Activated CD8-positive, alpha-beta memory T cell treated with anti-CD3 and anti-CD28 coated beads, Interleukin-2, amount 50 U/mL, for 24 hours (primary cell): Measurements from ENCODE around the gene PRKACA.

Experiments
- DNase-seq: peaks from one replicate; pipeline ENCODE4 v3.0.0-alpha.2; 2020; ENCODE audit errors: extremely low read depth

PRKACA gene

DNA sequence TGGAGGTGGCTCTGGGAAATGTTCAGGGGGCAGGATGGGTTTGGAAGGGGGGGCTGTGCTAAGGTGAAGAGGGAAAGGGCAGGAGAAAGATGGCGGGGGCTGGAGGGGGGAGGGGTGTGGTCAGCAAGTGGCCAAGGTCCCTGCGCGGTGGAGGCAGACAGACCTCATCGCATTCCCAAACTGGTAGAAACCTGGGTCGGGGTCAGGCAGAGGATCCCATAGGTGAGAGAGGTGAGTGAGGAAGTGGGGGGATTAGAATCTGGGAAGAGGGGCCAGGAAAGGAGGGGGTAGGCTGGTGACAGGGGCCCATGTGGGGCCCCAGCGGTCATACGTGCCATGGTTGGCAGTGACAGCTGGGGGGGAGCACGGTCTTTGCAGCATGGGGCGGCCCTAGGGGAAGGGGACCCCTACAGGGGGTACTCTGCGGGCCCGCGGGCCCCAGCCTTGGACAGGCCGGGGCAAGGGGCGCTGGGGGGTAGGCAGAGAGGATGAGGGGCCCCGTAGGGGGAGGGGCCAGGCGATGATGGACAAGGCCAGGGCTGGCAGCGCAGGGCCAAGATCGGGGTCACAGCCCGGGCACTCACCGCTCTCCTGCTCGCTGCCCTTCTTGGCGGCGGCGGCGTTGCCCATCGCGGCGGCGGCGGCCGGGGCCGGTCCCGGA, 514 bp downstream of the PRKACA start:
- no peak for DNase-seq

DNA sequence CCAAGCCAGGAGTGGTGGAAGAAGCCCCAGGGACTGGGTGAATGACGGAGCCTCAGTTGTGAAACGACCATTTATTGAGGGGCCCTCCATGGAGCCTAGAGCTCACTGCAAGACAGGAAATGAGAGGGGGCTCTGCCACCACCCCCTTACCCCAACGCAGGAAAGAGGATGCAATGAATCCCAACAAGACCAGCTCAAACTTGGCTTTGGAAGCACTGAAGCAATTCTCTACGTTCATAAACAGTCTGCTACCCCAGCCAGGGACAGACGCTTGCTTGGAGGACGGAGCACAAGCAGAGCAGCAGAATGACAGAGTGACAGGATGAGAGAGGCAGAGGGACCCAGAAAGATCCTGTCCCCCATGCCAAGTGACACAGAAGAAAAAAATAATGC, 1.0 kb downstream of the PRKACA start:
- DNase-seq = no peak

GRCh38 chr19:14115756-14116155, 1.8 kb downstream of the PRKACA start:
- no peak for DNase-seq

GRCh38 chr19:14114854-14115253, 2.7 kb downstream of the PRKACA start:
- DNase-seq = no peak

GRCh38 chr19:14114439-14114838, 3.1 kb downstream of the PRKACA start:
- no peak for DNase-seq

DNA sequence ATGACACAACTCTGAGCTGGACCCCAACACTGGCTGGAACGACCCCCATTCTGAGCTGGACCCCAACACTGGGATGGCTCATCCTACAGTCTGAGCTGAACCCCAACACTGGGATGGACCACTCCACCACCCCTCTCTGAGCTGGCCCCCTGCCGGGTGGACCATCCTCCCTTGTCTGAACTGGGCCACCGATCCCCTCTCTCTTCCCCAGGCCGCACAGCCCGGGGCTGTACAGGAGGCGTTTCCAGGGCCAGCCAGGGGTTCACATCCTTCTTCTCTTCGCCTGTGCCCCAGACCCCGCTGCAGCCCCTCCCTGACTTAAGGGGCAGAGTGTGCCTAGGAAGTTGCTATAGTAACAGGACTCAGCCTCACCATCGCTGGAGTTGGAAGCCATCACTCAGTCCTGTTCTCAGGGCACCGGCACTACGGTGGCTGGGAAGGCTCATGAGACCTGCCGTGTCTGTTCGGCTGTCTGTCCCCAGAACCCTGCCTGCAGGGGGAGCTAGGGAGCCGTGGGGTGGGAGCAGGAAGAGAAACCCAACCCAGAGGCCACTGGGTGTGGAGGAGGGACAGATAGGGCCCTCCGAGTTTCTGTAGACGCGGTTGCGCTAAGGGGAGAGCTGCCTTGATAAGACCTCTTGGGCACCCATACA, 3.7 kb downstream of the PRKACA start:
- no peak for DNase-seq

GRCh38 chr19:14112809-14113385, 4.7 kb downstream of the PRKACA start:
- DNase-seq = no peak

DNA sequence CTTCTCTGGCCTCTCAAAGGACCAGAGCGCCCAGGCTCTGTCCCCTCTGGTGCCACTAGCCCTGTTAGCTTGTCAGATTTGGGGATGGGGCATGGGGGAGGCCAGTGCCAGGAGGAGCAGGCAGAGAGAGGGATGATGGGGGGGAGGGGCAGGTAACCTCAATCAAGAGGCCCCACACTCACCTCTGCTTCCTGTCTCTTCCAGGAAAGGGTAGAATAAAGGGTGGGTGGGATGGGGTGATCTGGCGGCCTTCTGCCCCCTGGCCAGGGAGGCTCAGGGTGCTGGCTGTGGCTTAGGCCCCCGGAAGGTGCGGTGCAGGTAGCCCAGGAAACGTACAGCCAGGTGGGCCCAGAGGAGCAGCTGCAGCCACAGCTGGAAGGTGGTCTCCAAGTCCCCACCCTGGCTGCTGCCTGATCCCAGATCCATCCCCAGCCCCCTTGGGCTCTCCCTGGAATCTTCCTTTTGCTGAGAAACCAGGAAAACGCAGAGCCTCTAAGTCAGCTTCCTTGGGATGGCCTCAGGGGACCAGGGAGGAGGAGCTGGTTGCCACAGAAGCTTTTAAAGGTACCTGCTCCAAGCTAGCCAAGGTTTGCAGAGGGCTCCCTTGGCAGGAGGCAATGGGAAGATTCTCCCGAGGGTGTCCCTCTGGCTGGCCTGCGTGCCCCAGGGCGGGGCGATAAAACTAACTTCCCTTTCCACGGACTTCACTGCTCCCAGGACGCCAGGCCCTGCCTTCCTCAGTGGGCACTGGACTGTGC, 5.3 kb downstream of the PRKACA start:
- no peak for DNase-seq

- DNase-seq = no peak
These were observed 6.1 kb downstream of the PRKACA start for GRCh38 chr19:14111486-14111885.

GRCh38 chr19:14110650-14111049, 6.9 kb downstream of the PRKACA start:
- DNase-seq = no peak

DNA sequence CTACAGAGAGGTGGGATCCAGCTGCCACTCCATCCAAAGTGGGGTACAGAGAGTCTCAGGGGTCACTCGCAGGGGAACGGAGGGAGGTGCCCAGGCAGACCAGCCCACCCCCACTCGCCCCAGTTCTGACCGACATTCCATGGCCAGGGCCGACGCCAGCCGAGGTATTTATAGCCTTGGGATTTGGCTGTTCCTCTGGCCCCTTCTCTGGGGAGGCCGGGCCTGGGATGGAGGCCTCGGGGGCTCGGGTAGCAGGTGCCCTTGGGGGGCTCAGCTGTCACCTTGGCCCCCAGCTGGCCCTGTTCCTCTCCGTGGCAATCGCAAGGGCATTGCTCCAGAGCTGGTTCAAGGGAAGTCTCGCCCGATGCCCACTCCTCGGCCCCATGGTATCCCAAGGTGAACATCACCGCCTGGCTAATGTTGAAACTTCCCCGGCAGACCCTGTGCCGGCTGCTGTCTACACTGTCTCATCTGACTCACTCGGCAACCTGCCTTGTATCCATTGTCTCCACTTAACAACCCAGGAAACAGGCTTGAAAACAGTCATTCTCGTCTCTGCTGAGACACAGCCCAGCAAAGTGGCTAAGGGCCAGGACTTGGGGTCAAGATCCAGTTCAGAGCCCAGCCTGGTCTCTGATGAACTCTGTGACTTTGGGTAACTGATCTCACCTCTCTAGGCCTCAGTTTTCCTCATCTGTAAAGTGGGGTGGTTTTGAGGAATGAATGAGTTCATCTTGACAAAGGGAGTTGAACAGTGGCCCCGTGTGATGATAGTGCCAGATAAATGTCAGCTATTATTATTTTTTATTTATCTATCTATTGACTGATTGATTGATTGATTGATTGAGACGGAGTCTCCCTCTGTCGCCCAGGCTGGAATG, 9.7 kb downstream of the PRKACA start:
- no peak for DNase-seq

DNA sequence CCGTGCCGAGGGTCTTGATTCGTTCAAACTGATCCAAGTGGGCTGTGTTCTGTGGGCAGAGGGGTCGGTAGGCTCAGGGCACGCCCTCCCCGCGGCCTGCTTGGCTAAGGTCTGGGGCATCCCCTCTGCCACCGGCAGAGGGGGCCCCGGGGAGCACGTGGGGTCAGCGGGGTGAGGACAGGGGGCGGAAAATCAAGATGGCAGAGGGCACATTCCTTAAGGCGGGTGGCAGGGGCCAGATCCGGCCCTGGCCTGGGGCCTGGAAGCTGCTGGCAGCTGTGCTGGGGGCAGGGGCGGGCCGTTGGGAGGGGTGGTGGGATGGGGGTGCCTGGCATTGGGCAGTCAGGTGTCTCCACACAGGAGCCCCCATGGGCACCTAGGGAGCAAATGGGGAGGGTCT, 10.7 kb downstream of the PRKACA start:
- DNase-seq = no peak

DNA sequence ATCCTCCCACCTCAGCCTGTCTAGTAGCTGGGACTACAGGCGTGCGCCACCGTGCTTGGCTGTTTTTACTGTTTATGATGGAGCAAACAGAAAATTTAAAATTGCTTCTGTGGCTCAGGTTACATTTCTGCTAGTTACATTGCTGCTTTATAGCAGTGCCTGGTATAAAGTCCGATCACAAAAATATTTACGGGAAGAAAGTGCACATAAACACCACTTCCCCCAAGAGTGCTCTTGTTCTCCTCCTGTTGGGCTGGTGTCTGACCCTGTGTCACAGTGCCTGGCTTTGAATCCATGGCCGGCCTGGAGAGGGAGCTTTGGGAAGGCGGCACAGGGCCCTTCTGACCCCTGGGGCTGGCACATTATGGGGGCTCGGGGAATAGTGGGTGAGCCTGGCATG, 11.9 kb downstream of the PRKACA start:
- no peak for DNase-seq

DNA sequence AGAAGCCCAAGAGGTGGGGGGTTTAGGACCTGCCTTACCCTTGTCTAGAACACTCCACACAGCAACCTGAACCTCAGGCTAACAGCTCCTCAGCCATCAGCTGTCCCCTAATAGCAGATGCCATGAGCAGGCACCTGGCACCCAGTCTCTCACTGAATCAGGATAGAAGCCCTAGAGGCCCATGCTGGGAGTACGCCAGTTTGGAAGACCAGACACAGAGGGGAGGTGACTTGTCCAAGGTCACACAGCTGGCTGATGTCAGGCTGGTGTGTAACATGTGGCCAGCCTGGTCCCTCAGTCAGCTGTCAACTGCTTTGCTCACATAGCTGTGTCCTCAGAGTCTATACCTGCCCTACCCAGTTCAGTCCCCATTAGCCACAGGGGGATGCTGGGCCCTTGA, 14.3 kb downstream of the PRKACA start:
- DNase-seq = no peak

DNA sequence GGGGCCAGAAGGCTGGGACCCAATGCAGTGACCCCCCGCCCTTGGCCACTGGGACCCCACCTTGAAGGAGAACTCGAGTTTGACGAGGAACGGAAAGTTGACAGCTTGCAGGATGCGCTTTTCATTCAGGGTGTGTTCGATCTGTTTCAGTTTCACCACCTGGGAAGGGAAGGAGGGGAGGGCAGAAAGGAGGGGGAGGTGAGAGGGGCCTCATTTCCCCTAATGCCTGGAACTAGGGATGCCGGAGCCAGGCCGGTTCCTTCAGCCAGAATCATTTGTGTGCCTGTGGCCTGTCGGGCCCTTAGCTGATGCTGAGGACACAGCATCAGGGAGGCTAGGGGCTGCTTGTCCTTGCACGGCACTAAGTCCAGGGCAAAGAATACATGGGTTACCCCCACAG, 14.8 kb downstream of the PRKACA start:
- DNase-seq = no peak

GRCh38 chr19:14102102-14102696, 15.4 kb downstream of the PRKACA start:
- DNase-seq = no peak

DNA sequence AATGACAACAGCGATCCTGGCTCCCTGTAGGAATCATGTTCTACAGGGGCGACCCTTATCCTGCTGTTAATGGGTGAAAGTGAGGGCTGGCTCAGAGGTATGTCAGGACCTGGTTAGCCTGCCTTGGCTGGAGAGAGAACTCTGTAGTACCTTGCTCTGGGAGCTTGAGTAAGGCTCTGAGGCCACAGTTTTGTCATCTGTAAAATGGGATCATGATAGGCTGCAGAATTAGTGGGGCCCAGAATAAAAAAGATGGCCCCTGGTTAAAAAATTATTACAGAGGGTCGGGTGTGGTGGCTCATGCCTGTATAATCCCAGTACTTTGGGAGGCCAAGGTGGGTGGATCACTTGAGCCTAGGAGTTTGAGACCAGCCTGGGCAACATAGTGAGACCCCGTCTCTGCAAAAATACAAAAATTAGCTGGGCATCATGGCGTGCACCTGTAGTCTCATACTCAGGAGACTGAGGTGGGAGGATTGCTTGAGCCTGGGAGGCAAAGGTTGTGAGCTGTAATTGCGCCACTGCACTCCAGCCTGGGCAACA, 16.5 kb downstream of the PRKACA start:
- no peak for DNase-seq

DNA sequence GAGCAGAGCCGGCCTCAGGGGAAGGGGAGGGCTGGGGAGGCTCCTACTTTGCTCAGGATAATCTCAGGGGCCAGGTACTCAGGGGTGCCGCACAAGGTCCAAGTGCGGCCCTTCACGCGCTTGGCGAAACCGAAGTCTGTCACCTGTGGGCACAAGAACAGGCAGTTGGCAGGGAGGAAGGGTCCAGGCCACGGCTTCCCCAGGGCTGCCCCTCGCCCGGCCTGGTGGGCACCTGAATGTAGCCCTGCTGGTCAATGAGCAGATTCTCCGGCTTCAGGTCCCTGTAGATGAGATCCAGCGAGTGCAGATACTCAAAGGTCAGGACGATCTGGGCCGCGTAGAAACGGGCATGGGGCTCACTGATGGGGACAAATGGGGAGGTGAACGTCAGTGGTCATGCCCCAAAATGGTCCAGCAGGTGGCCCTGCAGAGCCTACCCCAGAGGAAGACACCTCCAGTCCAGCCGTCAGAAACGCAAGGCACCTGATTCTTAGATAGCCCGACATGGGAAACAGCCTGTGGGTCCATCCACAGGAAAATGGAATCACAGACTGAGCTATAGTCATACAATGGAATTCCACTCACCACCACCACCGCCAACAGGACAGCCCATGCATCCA, 19.9 kb downstream of the PRKACA start:
- DNase-seq = no peak

- DNase-seq = no peak
These were observed 21.1 kb downstream of the PRKACA start for GRCh38 chr19:14096272-14096992.

GRCh38 chr19:14094854-14095253, 22.7 kb downstream of the PRKACA start:
- no peak for DNase-seq
